PC-9 (cell line): ENCODE measurements around the gene RBAK.
"Not testable (repeated sequence)": the region's sequence is repeated elsewhere in the genome, so short reads cannot be mapped to it uniquely, and the experiment has no call there.

Experiments used
- CTCF ChIP-seq: fragments of 200-600 bp; sonication (generic); conservative IDR thresholded peaks from 2 replicates; pipeline ENCODE4 v1.6.1; 2017; ENCODE audit warnings: mixed run types, antibody characterized with exemption, mild to moderate bottlenecking, moderate library complexity
- EZH2 ChIP-seq: fragments of 200-600 bp; sonication (generic); IDR thresholded peaks from 2 replicates; pipeline ENCODE4 v1.8.0; 2017; ENCODE audit warnings: antibody characterized with exemption, low read depth

GRCh38 chr7:5023626-5024025 is 22.0 kb upstream of the RBAK start:
- TF ChIP-seq CTCF, EZH2: not testable (repeated sequence)
